ENCODE data around the gene IKZF4.
"Not testable (repeated sequence)": the region's sequence is repeated elsewhere in the genome, so short reads cannot be mapped to it uniquely, and the experiment has no call there.

- TF ChIP-seq CTCF (IDR thresholded peaks at IDR 0.05; ENCODE audit: low read length); EZH2 (IDR thresholded peaks at IDR 0.05; ENCODE audit: borderline replicate concordance, low read length): not testable (repeated sequence)
Observed at GRCh38 chr12:56059964-56060363, 39.1 kb downstream of the IKZF4 start.
